ENCODE measurements around the gene SCAI. TPM values are rescaled to one million over a fixed set of nuclear protein-coding genes. Genes with fewer than 3 reads are reported as not detected.

Gene SCAI
- total and polyA plus RNA-seq, 10 donors, result 1.6 to 19.6 (median 7.5) TPM

DNA sequence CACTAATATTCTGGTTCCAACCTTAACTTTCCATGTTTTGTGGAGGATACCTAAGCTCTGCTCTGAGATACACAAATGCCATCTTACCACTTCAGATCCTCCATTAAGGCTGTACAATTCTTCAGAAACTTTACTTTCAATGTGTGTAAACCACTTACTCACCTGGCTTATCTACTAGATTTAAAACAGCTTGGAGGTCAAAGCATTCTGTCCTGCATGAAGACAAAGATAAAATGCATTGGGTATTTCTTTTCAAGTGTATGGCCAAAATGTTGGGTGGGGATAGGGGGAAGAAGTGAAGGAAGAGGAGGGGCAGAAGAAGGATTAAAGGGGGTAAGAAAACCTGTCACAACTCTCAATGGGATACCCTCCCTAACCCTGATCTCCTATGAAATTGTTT is 203.4 kb downstream of the SCAI start:
- no peak for DNase-seq
- Histone ChIP-seq H3K4me1 (peaks cover 7 to 57% (median 22%) of the 10 kb centered on the region in 6 donors), H3K9me3 (no peaks in the 10 kb centered on the region), H3K4me3 (peak overlapping the region in 7 of 8 donors; percentile 53 to 92 (median 80)), H3K27me3 (replicated peaks in 1 of 7) (no peaks in the 10 kb centered on the region), H3K36me3 (peaks cover 0 to 38% (median 27%) of the 10 kb centered on the region in 6 donors), H3K27ac (peak overlapping the region in 7 of 8 donors; percentile 92 to 99 (median 97))
- TF ChIP-seq POLR2A (IDR thresholded peaks at IDR 0.05) (no peak), POLR2AphosphoS5 (IDR thresholded peaks at IDR 0.05) (no peak)
- TF ChIP-seq, protein P1, sequence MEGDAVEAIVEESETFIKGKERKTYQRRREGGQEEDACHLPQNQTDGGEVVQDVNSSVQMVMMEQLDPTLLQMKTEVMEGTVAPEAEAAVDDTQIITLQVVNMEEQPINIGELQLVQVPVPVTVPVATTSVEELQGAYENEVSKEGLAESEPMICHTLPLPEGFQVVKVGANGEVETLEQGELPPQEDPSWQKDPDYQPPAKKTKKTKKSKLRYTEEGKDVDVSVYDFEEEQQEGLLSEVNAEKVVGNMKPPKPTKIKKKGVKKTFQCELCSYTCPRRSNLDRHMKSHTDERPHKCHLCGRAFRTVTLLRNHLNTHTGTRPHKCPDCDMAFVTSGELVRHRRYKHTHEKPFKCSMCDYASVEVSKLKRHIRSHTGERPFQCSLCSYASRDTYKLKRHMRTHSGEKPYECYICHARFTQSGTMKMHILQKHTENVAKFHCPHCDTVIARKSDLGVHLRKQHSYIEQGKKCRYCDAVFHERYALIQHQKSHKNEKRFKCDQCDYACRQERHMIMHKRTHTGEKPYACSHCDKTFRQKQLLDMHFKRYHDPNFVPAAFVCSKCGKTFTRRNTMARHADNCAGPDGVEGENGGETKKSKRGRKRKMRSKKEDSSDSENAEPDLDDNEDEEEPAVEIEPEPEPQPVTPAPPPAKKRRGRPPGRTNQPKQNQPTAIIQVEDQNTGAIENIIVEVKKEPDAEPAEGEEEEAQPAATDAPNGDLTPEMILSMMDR (IDR thresholded peaks at IDR 0.05 in 8 of 11, conservative IDR thresholded peaks at IDR 0.05 in 3 of 11), result no peak
- intact Hi-C loops (cut with DNase I; ENCODE audit: low total_unique reads), result loop anchor here (10.0 kb wide), 2 partner anchors 65 to 205 kb away; partner anchors contain the start of gene SCAI

GRCh38 chr9:124934290-124934689 is 209.0 kb downstream of the SCAI start:
- TF ChIP-seq POLR2A (IDR thresholded peaks at IDR 0.05) (no peak), POLR2AphosphoS5 (IDR thresholded peaks at IDR 0.05) (no peak)
- TF ChIP-seq, protein P1 (IDR thresholded peaks at IDR 0.05 in 8 of 11, conservative IDR thresholded peaks at IDR 0.05 in 3 of 11), result no peak
- Histone ChIP-seq H3K36me3 (peaks cover 0 to 94% (median 55%) of the 10 kb centered on the region in 6 donors), H3K9me3 (no peaks in the 10 kb centered on the region), H3K27me3 (replicated peaks in 1 of 7) (no peaks in the 10 kb centered on the region), H3K4me1 (peaks cover 4 to 58% (median 16%) of the 10 kb centered on the region in 6 donors), H3K27ac (peak overlapping the region in 6 of 8 donors; percentile 1 to 63 (median 32)), H3K4me3 (no peak overlapping the region)
- DNase-seq, result no peak
- intact Hi-C loops (cut with DNase I; ENCODE audit: low total_unique reads), result loop anchor here (10.0 kb wide), 1 partner anchor 59 kb away; no protein-coding TSS in a partner anchor

DNA sequence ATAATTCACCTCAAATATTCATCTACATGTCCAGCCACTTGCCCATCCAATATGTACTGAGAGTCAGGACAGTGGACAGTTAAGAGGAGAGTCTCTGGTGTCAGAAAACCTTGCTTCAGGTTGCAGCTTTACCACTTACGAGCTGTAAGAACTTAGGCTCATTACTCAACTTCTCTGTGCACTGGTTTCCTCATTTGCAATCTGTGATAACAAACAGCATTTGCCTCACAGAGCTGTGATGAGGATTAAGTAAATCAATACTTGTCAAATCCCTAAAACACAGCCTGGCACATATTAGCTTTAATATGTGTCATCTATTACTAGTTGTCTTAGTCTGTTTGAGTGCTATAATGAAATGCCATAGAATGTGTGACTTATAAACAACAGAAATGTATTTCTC is 211.0 kb downstream of the SCAI start:
- Histone ChIP-seq H3K9me3 (no peaks in the 10 kb centered on the region), H3K27ac (peak overlapping the region in 2 of 8 donors; percentile 11), H3K4me3 (no peak overlapping the region), H3K27me3 (replicated peaks in 1 of 7) (no peaks in the 10 kb centered on the region), H3K4me1 (peaks cover 0 to 39% (median 13%) of the 10 kb centered on the region in 6 donors), H3K36me3 (peaks cover 0 to 100% (median 62%) of the 10 kb centered on the region in 6 donors)
- TF ChIP-seq, protein P1 (IDR thresholded peaks at IDR 0.05 in 8 of 11, conservative IDR thresholded peaks at IDR 0.05 in 3 of 11), result no peak
- no peak for TF ChIP-seq POLR2A (IDR thresholded peaks at IDR 0.05)
- TF ChIP-seq POLR2AphosphoS5 (IDR thresholded peaks at IDR 0.05), result no peak
- no peak for DNase-seq
- WGBS, 5 donors, result 43 to 80% (median 63%) methylated on average over 1 of the region's 1 CpG
- intact Hi-C loops (cut with DNase I; ENCODE audit: low total_unique reads), result loop anchor here (10.0 kb wide), 1 partner anchor 58 kb away; no protein-coding TSS in a partner anchor

GRCh38 chr9:124929464-124929863 is 213.9 kb downstream of the SCAI start:
- Histone ChIP-seq H3K9me3 (no peaks in the 10 kb centered on the region), H3K27ac (no peak overlapping the region), H3K4me1 (peaks cover 0 to 22% (median 7%) of the 10 kb centered on the region in 6 donors), H3K4me3 (no peak overlapping the region), H3K27me3 (replicated peaks in 1 of 7) (no peaks in the 10 kb centered on the region), H3K36me3 (peaks cover 0 to 99% (median 58%) of the 10 kb centered on the region in 6 donors)
- intact Hi-C loops (cut with DNase I; ENCODE audit: low total_unique reads), result no loop called here
- 79 to 92% (median 88%) methylated on average over 3 of the region's 3 CpGs for WGBS, 5 donors
- DNase-seq, result no peak
- TF ChIP-seq, protein P1 (IDR thresholded peaks at IDR 0.05 in 8 of 11, conservative IDR thresholded peaks at IDR 0.05 in 3 of 11), result no peak
- no peak for TF ChIP-seq POLR2A (IDR thresholded peaks at IDR 0.05)
- TF ChIP-seq POLR2AphosphoS5 (IDR thresholded peaks at IDR 0.05), result no peak

Measured in spleen (tissue), 11 donors.